PC-9 (cell line): ENCODE results near the gene PPP1R15A.

Source experiments
- EZH2 ChIP-seq: fragments of 200-600 bp; sonication (generic); IDR thresholded peaks from 2 replicates; pipeline ENCODE4 v1.8.0; 2017; ENCODE audit warnings: antibody characterized with exemption, low read depth
- TF ChIP-seq, protein P1 (sequence below): fragments of 200-600 bp; sonication (generic); conservative IDR thresholded peaks from 2 replicates; pipeline ENCODE4 v1.6.1; 2017; ENCODE audit warnings: mixed run types, antibody characterized with exemption, mild to moderate bottlenecking, moderate library complexity

DNA sequence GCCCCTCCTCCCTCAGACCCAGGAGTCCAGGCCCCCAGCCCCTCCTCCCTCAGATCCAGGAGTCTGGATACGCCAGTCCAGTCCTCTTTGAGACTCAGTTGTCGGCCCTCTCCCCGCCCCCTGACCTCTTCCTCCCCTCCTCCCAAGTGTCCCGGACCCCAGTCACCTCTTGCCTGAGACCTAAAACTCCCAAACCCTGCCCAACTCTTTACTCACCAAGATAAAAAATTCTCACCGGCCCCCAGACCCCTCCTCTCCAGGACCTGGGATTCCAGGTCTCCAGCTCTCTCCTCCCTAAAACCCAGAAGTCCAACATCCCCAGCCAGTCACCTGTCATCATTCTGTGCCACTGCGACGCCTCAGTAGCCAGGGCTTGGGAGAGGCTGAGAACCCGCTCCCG is 34.5 kb upstream of the PPP1R15A start:
- TF ChIP-seq, protein P1, sequence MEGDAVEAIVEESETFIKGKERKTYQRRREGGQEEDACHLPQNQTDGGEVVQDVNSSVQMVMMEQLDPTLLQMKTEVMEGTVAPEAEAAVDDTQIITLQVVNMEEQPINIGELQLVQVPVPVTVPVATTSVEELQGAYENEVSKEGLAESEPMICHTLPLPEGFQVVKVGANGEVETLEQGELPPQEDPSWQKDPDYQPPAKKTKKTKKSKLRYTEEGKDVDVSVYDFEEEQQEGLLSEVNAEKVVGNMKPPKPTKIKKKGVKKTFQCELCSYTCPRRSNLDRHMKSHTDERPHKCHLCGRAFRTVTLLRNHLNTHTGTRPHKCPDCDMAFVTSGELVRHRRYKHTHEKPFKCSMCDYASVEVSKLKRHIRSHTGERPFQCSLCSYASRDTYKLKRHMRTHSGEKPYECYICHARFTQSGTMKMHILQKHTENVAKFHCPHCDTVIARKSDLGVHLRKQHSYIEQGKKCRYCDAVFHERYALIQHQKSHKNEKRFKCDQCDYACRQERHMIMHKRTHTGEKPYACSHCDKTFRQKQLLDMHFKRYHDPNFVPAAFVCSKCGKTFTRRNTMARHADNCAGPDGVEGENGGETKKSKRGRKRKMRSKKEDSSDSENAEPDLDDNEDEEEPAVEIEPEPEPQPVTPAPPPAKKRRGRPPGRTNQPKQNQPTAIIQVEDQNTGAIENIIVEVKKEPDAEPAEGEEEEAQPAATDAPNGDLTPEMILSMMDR: no peak
- no peak for TF ChIP-seq EZH2
